ENCODE measurements around the gene OR5D13.

- TF ChIP-seq, protein P1, sequence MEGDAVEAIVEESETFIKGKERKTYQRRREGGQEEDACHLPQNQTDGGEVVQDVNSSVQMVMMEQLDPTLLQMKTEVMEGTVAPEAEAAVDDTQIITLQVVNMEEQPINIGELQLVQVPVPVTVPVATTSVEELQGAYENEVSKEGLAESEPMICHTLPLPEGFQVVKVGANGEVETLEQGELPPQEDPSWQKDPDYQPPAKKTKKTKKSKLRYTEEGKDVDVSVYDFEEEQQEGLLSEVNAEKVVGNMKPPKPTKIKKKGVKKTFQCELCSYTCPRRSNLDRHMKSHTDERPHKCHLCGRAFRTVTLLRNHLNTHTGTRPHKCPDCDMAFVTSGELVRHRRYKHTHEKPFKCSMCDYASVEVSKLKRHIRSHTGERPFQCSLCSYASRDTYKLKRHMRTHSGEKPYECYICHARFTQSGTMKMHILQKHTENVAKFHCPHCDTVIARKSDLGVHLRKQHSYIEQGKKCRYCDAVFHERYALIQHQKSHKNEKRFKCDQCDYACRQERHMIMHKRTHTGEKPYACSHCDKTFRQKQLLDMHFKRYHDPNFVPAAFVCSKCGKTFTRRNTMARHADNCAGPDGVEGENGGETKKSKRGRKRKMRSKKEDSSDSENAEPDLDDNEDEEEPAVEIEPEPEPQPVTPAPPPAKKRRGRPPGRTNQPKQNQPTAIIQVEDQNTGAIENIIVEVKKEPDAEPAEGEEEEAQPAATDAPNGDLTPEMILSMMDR (IDR thresholded peaks at IDR 0.05): no peak
- TF ChIP-seq POLR2A (IDR thresholded peaks at IDR 0.05; ENCODE audit: low read length): no peak
- no peak for TF ChIP-seq MAX (IDR thresholded peaks at IDR 0.05)
- no peak for TF ChIP-seq RAD21 (conservative IDR thresholded peaks at IDR 0.05 in 1 of 2, IDR thresholded peaks at IDR 0.05 in 1 of 2)
- no peak for TF ChIP-seq JUN (IDR thresholded peaks at IDR 0.05)
- no peak for TF ChIP-seq EP300 (IDR thresholded peaks at IDR 0.05)
- TF ChIP-seq HES2 (IDR thresholded peaks at IDR 0.05): no peak
- no peak for TF ChIP-seq CHD2 (IDR thresholded peaks at IDR 0.05; ENCODE audit: low read length, partially characterized antibody)
- TF ChIP-seq SMC3 (IDR thresholded peaks at IDR 0.05): no peak
- TF ChIP-seq ESRRA (IDR thresholded peaks at IDR 0.05; ENCODE audit: borderline replicate concordance, low read length): no peak
- TF ChIP-seq PBX3 (IDR thresholded peaks at IDR 0.05): no peak
- TF ChIP-seq REST (IDR thresholded peaks at IDR 0.05): no peak
- TF ChIP-seq TP53 (CRISPR knock-in tag; IDR thresholded peaks at IDR 0.05): no peak
Observed at GRCh38 chr11:55793321-55793720, 20.1 kb downstream of the OR5D13 start.

Measured in A549 (cell line).